Hepatocyte (in vitro differentiated cells): Measurements from ENCODE around the gene HDAC11. TPM values are rescaled to one million over a fixed set of nuclear protein-coding genes. Genes with fewer than 3 reads are reported as not detected.

Experiments used
- DNase-seq: peaks from one replicate; pipeline ENCODE4 v3.0.0-alpha.2; 2016; ENCODE audit warnings: low spot score
- H2AFZ ChIP-seq: fragments of 200-600 bp; sonication (generic); 2 replicates; pipeline ENCODE4 v1.6.0; 2016; ENCODE audit warnings: antibody characterized with exemption, mild to moderate bottlenecking
- H3K27ac ChIP-seq: fragments of 200-600 bp; sonication (generic); 2 replicates; pipeline ENCODE4 v1.5.1; 2016; ENCODE audit warnings: mild to moderate bottlenecking
- H3K27me3 ChIP-seq: fragments of 200-600 bp; sonication (generic); 2 replicates; pipeline ENCODE4 v1.6.1; 2016
- H3K36me3 ChIP-seq: fragments of 200-600 bp; sonication (generic); replicated peaks from 2 replicates; pipeline ENCODE4 v1.5.1; 2016; ENCODE audit warnings: low read depth; ENCODE audit not compliant: insufficient read depth
- H3K4me1 ChIP-seq: fragments of 200-600 bp; sonication (generic); 2 replicates; pipeline ENCODE4 v1.5.1; 2016; ENCODE audit warnings: mild to moderate bottlenecking, moderate library complexity; ENCODE audit not compliant: insufficient read depth
- H3K4me2 ChIP-seq: fragments of 200-600 bp; sonication (generic); 2 replicates; pipeline ENCODE4 v1.6.0; 2016
- H3K4me3 ChIP-seq: fragments of 200-600 bp; sonication (generic); 2 replicates; pipeline ENCODE4 v1.5.1; 2016; ENCODE audit warnings: mild to moderate bottlenecking
- H3K79me2 ChIP-seq: fragments of 200-600 bp; sonication (generic); 2 replicates; pipeline ENCODE4 v1.6.0; 2017; ENCODE audit warnings: mild to moderate bottlenecking
- H3K9me2 ChIP-seq: fragments of 200-600 bp; sonication (generic); replicated peaks from 2 replicates; pipeline ENCODE4 v1.6.0; 2017; ENCODE audit warnings: mild to moderate bottlenecking; ENCODE audit not compliant: insufficient read depth
- H3K9me3 ChIP-seq: fragments of 200-600 bp; sonication (generic); 2 replicates; pipeline ENCODE4 v1.5.1; 2016; ENCODE audit warnings: low read depth, mild to moderate bottlenecking
- H4K20me1 ChIP-seq: fragments of 200-600 bp; sonication (generic); 2 replicates; pipeline ENCODE4 v1.6.0; 2016; ENCODE audit warnings: mild to moderate bottlenecking; ENCODE audit not compliant: insufficient read depth, poor library complexity, severe bottlenecking
- CTCF ChIP-seq: fragments of 200-600 bp; sonication (generic); IDR thresholded peaks from 2 replicates; pipeline ENCODE4 v1.5.1; 2016; ENCODE audit warnings: antibody characterized with exemption, mild to moderate bottlenecking; ENCODE audit not compliant: poor library complexity
- EZH2 ChIP-seq: fragments of 200-600 bp; sonication (generic); IDR thresholded peaks from 2 replicates; pipeline ENCODE4 v1.6.1; 2016; ENCODE audit warnings: antibody characterized with exemption, mild to moderate bottlenecking, borderline replicate concordance
- EZH2phosphoT487 ChIP-seq: fragments of 200-600 bp; sonication (generic); IDR thresholded peaks from one replicate; pipeline ENCODE4 v1.6.1; 2018; ENCODE audit warnings: antibody characterized with exemption, mild to moderate bottlenecking, low read depth, moderate library complexity; ENCODE audit not compliant: unreplicated experiment, severe bottlenecking
- WGBS: methylation state at CpG from one replicate; pipeline ENCODE4 v1.1.6; 2016; ENCODE audit warnings: low lambda C conversion rate; ENCODE audit errors: missing lambda C conversion rate; 5-methylcytosine and 5-hydroxymethylcytosine counted together
- polyA plus RNA-seq: library from polyadenylated mRNA; unstranded; fragments of >200 nt; fragmentation: Nextera tagmentation; extraction: Ambion mirVana; gene quantifications from 2 replicates; pipeline ENCODE4 v1.2.1, GENCODE V29; 2016
- total RNA-seq: library from RNA; depleted of rRNA; stranded (reverse); fragments of >200 nt; gene quantifications from 2 replicates; pipeline ENCODE4 v1.2.3, GENCODE V29; 2014

HDAC11 gene
- total and polyA plus RNA-seq, 2 experiments from 2014 or later, result 8.4 to 12.3 TPM

DNA sequence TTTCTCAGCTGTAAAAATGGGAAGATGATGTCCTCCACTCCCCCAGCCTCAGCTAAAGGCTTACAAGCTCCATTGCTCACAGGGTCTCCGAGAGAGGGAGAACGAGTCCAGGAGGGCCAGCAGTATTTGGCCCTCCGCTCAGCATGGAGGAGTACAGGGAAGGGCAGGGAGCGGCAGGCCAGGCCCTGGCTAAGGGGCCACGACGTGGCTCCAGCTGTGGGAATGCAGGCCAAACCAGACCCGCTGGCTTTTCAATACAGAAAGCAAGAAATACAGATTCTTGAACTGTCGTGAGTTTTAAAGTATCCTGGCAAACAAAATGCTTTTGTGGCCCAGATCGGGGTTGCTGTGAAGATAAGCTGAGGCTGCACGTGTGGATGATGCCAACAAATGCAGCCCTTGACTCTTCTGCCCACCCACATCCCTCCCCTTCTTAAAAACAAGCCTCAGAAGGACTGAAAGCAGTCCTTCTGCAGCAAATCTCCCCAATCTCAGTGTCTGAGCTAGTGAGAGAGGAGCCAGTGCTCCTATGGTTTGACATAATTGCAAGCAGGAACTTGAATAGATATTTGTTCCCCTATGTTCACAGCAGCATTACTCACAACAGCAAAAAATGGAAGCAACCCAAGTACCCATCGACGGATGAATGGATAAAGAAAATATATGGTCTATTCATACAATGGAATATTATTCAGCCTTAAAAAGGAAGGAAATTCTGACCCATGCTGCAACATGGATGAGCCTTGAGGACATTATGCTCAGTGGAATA lies 50.3 kb downstream of the HDAC11 start:
- no peak for TF ChIP-seq EZH2phosphoT487
- no peak for TF ChIP-seq CTCF
- TF ChIP-seq EZH2, result no peak
- DNase-seq, result no peak
- Histone ChIP-seq H3K36me3 (no peaks in the 10 kb centered on the region), H4K20me1 (no peaks in the 10 kb centered on the region), H3K79me2 (no peaks in the 10 kb centered on the region), H3K9me3 (no peaks in the 10 kb centered on the region), H3K4me3 (no peak overlapping the region), H3K4me2 (no peak overlapping the region), H3K9me2 (no peaks in the 10 kb centered on the region), H3K27me3 (no peaks in the 10 kb centered on the region), H2AFZ (no peak overlapping the region), H3K27ac (no peak overlapping the region), H3K4me1 (peaks cover 4% of the 10 kb centered on the region)
- WGBS, result 81% methylated on average over 12 of the region's 12 CpGs

DNA sequence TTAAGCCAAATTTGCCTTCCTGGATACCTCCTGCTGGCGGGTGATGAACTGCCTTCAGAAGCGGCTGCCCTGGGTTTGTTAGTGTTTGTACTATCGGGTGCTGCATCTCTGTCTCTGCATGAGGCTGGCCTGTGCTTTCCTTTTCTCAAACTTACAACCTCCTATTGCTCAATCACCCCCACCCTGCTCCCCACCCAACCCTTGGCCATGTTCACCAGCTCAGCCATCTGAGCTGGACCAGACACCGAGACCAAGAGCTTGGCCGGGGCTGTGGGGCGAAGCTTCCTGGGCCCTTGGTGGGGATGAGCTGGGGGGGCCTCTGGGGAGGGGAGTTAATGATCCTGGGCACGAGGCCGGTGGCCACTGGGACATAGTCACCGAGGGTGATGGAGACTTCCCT lies 52.0 kb downstream of the HDAC11 start:
- Histone ChIP-seq H3K4me2 (no peak overlapping the region), H3K27me3 (no peaks in the 10 kb centered on the region), H3K36me3 (no peaks in the 10 kb centered on the region), H3K9me3 (no peaks in the 10 kb centered on the region), H2AFZ (no peak overlapping the region), H3K4me1 (no peaks in the 10 kb centered on the region), H3K79me2 (no peaks in the 10 kb centered on the region), H3K4me3 (no peak overlapping the region), H4K20me1 (no peaks in the 10 kb centered on the region), H3K9me2 (no peaks in the 10 kb centered on the region), H3K27ac (no peak overlapping the region)
- 82% methylated on average over 8 of the region's 9 CpGs for WGBS
- no peak for DNase-seq
- TF ChIP-seq EZH2phosphoT487 (no peak), CTCF (no peak), EZH2 (no peak)

GRCh38 chr3:13532631-13533030 lies 52.5 kb downstream of the HDAC11 start:
- H4K20me1 ChIP-seq, result no peaks in the 10 kb centered on the region
- H3K4me2 ChIP-seq, result no peak overlapping the region
- H3K36me3 ChIP-seq, result no peaks in the 10 kb centered on the region
- no peaks in the 10 kb centered on the region for H3K4me1 ChIP-seq
- no peaks in the 10 kb centered on the region for H3K27me3 ChIP-seq
- DNase-seq, result no peak
- H3K9me3 ChIP-seq, result no peaks in the 10 kb centered on the region
- no peaks in the 10 kb centered on the region for H3K9me2 ChIP-seq
- H3K4me3 ChIP-seq, result no peak overlapping the region
- TF ChIP-seq CTCF (no peak), EZH2 (no peak), EZH2phosphoT487 (no peak)
- no peaks in the 10 kb centered on the region for H3K79me2 ChIP-seq
- WGBS, result 89% methylated on average over 5 of the region's 5 CpGs
- H2AFZ ChIP-seq, result no peak overlapping the region
- H3K27ac ChIP-seq, result no peak overlapping the region
